ENCODE data around the gene FUT6. TPM values are rescaled to one million over a fixed set of nuclear protein-coding genes. Genes with fewer than 3 reads are reported as not detected.

FUT6 gene
- total RNA-seq, 3 donors from 2014 or later, result 44.4 to 93.6 (median 82.3) TPM

DNA sequence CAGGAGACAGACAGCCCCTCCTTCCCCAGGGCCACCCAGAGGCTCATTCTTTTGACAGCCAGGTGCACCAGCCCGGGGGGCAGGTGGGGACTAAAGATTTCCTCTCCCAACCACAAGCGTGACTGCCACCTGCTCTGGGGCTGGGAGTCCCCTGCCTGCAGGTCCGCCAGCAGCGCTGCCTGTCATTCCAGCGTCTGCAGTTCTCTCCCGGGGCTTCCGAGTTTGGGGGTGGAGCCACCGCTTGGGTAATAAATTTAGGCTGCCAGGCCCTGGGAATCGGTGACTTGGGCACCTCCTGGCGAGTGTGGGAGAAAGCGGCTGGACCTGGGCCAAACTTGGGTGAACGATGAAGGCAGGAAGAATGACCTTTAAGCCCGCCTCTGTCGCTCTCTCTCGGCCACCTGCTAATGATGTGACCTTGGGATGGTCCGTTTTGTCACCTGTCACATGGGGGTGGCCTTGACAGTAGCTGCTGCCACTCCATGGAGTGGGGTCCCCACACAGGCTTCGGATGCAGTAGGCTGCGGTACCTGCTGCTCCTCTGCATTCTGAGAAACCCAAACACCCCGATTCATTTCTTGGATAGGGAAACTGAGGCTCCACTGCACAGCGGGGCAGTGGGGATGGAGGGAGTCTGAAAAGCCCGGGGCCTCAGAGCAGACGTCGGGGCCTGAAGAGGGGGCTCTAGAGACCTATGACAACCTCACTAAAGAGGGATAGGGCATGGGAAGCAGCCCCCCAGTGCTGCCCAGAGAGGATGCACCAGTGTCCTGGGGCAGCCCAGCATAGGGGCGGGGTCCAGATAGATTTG, 12.8 kb downstream of the FUT6 start:
- ATAC-seq, result peak; percentile 49
- peak; percentile 85 to 91 (median 89) for DNase-seq
- no peak overlapping the region for H3K4me3 ChIP-seq
- H3K9me3 ChIP-seq, result no peaks in the 10 kb centered on the region
- intact Hi-C loops (cut with DNase I, micrococcal nuclease), result no loop called here
- TF ChIP-seq, protein P1, sequence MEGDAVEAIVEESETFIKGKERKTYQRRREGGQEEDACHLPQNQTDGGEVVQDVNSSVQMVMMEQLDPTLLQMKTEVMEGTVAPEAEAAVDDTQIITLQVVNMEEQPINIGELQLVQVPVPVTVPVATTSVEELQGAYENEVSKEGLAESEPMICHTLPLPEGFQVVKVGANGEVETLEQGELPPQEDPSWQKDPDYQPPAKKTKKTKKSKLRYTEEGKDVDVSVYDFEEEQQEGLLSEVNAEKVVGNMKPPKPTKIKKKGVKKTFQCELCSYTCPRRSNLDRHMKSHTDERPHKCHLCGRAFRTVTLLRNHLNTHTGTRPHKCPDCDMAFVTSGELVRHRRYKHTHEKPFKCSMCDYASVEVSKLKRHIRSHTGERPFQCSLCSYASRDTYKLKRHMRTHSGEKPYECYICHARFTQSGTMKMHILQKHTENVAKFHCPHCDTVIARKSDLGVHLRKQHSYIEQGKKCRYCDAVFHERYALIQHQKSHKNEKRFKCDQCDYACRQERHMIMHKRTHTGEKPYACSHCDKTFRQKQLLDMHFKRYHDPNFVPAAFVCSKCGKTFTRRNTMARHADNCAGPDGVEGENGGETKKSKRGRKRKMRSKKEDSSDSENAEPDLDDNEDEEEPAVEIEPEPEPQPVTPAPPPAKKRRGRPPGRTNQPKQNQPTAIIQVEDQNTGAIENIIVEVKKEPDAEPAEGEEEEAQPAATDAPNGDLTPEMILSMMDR (IDR thresholded peaks at IDR 0.05), result no peak
- H3K36me3 ChIP-seq (ENCODE audit: low read depth), result no peaks in the 10 kb centered on the region
- peaks cover 19% of the 10 kb centered on the region for H3K4me1 ChIP-seq (ENCODE audit: low read depth)

DNA sequence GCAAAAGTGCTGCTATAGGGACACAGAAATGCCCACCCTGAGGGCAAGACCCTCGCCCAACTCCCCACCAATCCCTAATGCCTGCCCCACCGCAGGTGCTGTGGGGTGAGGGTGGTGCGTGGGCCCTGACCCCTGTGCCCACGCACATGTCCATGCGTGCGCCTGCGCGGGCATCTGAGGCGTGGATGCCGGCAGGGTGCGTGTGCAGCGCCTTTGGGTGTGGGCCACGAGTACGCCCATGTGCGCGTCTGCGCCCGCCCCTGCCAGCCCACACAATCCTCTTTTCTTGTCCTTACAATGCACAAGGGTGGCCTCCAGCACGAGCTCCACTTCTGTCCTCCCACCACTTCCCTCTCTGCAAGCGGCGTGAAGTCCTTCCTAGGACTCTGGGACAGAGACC, 14.3 kb downstream of the FUT6 start:
- Histone ChIP-seq H3K4me3 (no peak overlapping the region), H3K4me1 (ENCODE audit: low read depth) (peaks cover 19% of the 10 kb centered on the region), H3K36me3 (ENCODE audit: low read depth) (no peaks in the 10 kb centered on the region), H3K9me3 (no peaks in the 10 kb centered on the region)
- ATAC-seq (no peak), DNase-seq (no peak)
- TF ChIP-seq, protein P1 (IDR thresholded peaks at IDR 0.05), result no peak
- intact Hi-C loops (cut with DNase I, micrococcal nuclease), result no loop called here

DNA sequence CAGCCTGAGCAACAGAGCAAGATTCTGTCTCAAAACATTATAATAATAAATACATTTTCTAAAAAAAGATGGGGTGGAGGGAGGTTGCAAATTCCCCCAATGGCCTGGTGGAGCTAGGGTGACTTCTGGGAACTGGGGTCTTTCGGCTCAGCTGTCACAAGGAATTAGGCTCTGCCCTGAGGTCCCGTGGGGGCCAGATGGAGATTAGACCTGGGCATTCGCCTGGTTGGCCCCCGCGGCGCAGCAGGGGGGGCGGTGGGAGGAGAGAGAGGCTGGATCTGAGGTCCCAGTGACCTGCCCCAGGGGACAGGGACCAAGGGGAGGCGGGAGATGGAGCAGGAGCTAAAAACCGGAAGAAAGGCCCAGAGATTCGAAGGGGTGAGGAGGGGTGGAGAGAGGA, 14.8 kb downstream of the FUT6 start:
- ATAC-seq, result no peak
- no peak overlapping the region for H3K4me3 ChIP-seq
- no peaks in the 10 kb centered on the region for H3K9me3 ChIP-seq
- H3K4me1 ChIP-seq (ENCODE audit: low read depth), result peaks cover 19% of the 10 kb centered on the region
- H3K36me3 ChIP-seq (ENCODE audit: low read depth), result no peaks in the 10 kb centered on the region
- intact Hi-C loops (cut with DNase I, micrococcal nuclease), result no loop called here
- no peak for DNase-seq
- TF ChIP-seq, protein P1 (IDR thresholded peaks at IDR 0.05), result no peak

DNA sequence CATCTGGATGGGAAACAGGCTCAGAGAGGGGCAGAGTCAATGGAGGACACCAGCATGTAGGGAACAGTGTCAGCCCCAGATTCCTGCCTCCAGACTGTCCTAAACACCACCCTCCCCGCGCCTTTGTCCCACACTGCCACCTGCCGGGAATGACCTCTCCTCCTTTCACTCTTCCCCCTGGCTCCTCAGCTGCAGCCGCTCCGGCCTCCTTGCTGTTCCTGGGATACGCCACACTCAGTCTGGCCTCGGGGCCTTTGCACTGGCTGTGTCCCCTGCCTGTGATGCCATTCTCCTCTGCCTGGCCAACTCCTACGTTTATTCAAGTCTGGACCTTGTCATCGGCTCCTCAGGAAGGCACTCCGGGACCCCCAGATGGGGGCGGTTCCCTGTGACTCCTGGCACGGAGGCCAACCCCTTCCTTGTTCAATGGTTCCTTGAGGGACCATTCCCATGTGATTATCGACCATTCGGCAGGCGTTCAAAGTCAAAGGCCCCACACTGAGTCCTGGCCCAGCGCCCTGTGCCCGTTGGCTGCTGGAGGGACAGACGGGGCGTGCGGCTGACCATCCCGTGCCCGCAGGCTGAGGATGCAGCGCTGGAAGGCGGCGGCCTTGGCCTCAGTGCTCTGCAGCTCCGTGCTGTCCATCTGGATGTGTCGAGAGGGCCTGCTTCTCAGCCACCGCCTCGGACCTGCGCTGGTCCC, 15.8 kb downstream of the FUT6 start:
- peak; percentile 12 for ATAC-seq
- no peaks in the 10 kb centered on the region for H3K36me3 ChIP-seq (ENCODE audit: low read depth)
- H3K9me3 ChIP-seq, result no peaks in the 10 kb centered on the region
- intact Hi-C loops (cut with DNase I, micrococcal nuclease), result no loop called here
- H3K4me1 ChIP-seq (ENCODE audit: low read depth), result peaks cover 14% of the 10 kb centered on the region
- peak in 1 of 3 donors; percentile 66 for DNase-seq
- no peak overlapping the region for H3K4me3 ChIP-seq
- TF ChIP-seq, protein P1 (IDR thresholded peaks at IDR 0.05), result no peak

DNA sequence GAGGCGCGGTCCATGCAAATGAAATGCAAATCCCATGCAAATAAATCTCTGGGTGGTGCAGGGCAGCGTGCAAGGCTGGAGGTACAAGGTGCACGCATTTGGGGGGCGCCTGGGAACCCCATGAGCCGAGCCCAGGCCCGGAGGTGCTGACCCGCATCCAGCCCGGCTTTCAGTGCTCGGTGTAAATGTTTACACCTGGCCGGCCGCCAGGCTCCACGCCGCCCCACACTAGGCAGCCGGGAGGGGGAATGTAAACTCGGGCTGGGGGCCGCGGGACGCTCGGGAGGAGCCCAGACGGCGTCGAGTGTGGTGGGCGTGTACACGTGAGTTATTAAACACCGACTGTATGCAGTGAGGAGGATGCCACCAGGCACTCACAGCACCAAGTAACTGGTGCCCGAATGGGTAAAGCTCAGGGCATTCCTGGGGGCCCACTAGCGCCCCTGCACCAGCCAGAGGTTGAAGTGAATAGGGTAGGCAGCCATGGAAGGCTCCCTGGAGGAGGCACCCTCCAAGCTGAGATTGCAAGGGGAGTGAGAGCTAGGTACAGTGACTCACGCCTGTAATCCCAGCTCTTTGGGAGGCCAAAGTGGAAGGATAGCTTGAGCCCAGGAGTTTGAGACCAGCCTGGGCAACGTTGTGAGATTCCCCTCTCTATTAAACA, 17.2 kb downstream of the FUT6 start:
- H3K9me3 ChIP-seq, result no peaks in the 10 kb centered on the region
- ATAC-seq, result no peak
- no peaks in the 10 kb centered on the region for H3K36me3 ChIP-seq (ENCODE audit: low read depth)
- TF ChIP-seq, protein P1 (IDR thresholded peaks at IDR 0.05), result no peak
- no peak overlapping the region for H3K4me3 ChIP-seq
- intact Hi-C loops (cut with DNase I, micrococcal nuclease), result no loop called here
- DNase-seq, result peak in 1 of 3 donors; percentile 52
- H3K4me1 ChIP-seq (ENCODE audit: low read depth), result peaks cover 9% of the 10 kb centered on the region
